Neural progenitor cell (in vitro differentiated cells): ENCODE results near the gene NOTUM.

Source experiments
- CTCF ChIP-seq: fragments of 200-600 bp; sonication (generic); IDR thresholded peaks from 2 replicates; pipeline ENCODE4 v1.5.1; 2017; ENCODE audit warnings: antibody characterized with exemption, mild to moderate bottlenecking
- EZH2 ChIP-seq: fragments of 200-600 bp; sonication (generic); IDR thresholded peaks from 2 replicates; pipeline ENCODE4 v1.6.1; 2017; ENCODE audit warnings: antibody characterized with exemption, mild to moderate bottlenecking, moderate library complexity

GRCh38 chr17:81955756-81956544 is 5.0 kb downstream of the NOTUM start:
- TF ChIP-seq CTCF (no peak), EZH2 (no peak)
